ENCODE data around the gene PCDHGA1.
"Not testable (repeated sequence)": the region's sequence is repeated elsewhere in the genome, so short reads cannot be mapped to it uniquely, and the experiment has no call there.

PCDHGA1 gene

DNA sequence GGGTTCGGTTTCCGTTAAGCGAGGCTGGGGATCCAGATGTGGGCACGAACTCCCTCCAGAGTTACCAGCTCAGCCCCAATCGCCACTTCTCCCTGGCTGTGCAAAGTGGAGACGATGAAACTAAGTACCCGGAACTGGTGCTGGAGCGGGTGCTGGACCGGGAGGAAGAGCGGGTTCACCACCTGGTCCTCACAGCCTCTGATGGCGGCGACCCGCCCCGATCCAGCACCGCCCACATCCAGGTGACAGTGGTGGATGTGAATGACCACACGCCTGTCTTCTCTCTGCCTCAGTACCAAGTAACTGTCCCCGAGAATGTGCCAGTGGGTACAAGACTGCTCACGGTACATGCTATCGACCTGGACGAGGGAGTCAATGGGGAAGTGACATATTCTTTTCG, 53.0 kb downstream of the PCDHGA1 start:
- no peak for DNase-seq

DNA sequence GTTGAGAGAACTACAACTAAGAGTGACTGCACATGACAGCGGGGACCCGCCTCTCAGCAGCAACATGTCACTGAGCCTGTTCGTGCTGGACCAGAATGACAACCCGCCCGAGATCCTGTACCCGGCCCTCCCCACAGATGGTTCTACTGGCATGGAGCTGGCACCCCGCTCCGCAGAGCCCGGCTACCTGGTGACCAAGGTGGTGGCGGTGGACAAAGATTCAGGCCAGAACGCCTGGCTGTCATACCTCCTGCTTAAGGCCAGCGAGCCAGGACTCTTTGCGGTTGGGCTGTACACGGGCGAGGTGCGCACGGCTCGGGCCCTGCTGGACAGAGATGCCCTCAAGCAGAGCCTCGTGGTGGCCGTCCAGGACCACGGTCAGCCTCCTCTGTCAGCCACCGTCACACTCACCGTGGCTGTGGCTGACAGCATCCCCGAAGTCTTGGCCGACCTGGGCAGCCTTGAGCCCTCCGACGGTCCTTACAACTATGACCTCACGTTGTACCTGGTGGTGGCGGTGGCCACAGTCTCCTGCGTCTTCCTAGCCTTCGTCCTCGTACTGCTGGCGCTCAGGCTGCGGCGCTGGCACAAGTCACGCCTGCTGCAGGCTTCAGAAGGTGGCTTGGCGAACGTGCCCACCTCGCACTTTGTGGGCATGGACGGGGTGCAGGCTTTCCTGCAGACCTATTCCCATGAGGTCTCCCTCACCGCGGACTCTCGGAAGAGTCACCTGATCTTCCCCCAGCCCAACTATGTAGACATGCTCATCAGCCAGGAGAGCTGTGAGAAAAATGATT, 54.4 kb downstream of the PCDHGA1 start:
- no peak for DNase-seq

DNA sequence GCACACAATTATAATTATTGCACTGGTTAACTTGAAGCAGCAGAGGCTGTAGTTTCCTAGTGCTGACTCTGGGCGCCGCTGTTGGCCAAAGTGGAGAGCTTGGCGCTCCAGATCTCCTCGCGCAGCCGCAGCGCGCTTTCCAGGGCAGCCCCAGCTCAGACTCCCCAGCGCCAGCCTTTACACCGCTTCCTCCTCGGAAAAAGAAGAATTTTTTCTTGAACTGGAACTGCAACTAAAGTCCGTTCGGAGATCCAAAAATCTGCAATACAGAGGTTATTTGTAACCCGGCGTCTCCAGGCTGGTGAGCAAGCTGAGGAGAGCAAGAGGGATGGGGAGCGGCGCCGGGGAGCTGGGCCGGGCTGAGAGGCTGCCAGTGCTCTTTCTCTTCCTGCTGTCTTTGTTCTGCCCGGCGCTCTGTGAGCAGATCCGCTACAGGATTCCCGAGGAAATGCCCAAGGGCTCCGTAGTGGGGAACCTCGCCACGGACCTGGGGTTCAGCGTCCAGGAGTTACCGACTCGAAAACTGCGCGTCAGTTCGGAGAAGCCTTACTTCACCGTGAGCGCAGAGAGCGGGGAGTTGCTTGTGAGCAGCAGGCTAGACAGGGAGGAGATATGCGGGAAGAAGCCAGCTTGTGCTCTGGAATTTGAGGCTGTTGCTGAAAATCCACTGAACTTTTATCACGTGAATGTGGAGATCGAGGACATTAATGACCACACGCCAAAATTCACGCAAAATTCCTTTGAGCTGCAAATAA, 57.4 kb downstream of the PCDHGA1 start, which contains the start of gene PCDHGB4:
Gene PCDHGB4 (plus strand): TSS at position 142 of the 755 bp plus-strand sequence. CDS start 187 bp downstream, at position 329.
- peak; percentile 38 for DNase-seq

DNA sequence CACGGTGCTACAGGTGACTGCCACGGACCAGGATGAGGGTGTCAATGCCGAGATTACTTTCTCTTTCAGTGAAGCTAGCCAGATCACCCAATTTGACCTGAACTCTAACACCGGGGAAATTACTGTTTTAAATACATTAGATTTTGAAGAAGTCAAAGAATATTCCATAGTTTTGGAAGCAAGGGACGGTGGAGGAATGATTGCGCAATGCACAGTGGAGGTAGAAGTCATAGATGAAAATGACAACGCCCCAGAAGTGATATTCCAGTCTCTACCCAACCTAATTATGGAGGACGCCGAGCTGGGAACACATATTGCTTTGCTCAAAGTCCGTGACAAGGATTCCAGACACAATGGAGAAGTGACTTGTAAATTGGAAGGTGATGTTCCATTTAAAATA, 58.3 kb downstream of the PCDHGA1 start:
- no peak for DNase-seq

DNA sequence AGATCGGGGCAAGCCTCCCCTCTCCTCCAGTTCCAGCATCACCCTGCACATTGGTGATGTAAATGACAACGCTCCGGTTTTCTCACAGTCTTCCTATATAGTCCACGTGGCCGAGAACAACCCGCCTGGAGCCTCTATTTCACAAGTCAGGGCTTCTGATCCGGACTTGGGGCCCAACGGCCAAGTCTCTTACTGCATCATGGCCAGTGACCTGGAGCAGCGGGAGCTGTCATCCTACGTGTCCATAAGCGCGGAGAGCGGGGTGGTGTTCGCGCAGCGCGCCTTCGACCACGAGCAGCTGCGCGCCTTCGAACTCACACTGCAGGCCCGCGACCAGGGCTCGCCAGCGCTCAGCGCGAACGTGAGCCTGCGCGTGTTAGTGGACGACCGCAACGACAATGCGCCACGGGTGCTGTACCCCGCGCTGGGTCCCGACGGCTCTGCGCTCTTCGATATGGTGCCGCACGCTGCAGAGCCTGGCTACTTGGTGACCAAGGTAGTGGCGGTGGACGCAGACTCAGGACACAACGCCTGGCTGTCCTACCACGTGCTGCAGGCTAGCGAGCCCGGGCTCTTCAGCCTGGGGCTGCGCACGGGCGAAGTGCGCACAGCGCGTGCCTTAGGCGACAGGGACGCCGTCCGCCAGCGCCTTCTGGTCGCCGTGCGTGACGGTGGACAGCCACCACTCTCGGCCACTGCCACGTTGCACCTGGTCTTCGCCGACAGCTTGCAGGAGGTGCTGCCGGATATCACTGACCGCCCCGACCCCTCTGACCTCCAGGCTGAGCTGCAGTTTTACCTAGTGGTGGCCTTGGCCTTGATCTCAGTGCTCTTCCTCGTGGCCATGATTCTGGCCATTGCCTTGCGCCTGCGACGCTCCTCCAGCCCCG, 59.1 kb downstream of the PCDHGA1 start:
- no peak for DNase-seq

DNA sequence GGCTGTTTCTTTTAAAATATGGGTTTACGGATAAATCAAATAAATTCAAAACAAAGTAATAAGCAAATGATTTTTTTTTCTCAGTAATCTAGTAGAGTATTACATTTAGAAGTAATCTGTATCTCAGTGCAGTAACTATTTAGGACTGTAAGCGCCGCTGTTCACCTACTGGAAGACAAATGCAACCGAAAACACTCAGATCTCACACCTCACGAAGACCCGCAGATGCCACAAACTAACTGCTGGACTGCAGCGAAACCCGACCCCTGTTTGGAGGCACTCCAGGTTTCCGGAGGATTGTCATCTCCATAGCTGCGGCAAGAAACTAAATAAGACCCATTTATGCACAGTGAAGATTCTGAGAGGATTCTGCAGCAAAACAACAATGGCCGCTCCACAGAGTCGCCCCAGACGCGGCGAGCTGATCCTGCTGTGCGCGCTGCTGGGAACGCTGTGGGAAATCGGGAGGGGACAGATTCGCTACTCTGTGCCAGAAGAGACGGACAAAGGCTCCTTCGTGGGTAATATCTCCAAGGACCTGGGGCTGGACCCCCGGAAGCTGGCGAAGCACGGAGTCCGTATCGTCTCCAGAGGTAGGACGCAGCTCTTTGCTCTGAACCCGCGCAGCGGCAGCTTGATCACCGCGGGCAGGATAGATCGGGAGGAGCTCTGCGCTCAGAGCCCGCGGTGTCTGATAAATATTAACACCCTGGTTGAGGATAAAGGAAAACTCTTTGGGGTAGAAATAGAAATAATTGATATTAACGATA, 62.3 kb downstream of the PCDHGA1 start, which contains the start of gene PCDHGA8:
Gene PCDHGA8 (plus strand): TSS at position 205 of the 770 bp plus-strand sequence. CDS start 181 bp downstream, at position 386.
- DNase-seq: no peak

DNA sequence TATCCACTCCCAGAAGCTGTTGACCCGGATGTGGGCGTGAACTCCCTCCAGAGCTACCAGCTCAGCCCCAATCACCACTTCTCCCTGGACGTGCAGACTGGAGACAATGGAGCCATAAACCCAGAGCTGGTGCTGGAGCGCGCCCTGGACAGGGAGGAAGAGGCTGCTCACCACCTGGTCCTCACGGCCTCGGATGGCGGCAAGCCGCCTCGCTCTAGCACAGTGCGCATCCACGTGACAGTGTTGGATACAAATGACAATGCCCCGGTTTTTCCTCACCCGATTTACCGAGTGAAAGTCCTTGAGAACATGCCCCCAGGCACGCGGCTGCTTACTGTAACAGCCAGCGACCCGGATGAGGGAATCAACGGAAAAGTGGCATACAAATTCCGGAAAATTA, 63.0 kb downstream of the PCDHGA1 start:
- no peak for DNase-seq

DNA sequence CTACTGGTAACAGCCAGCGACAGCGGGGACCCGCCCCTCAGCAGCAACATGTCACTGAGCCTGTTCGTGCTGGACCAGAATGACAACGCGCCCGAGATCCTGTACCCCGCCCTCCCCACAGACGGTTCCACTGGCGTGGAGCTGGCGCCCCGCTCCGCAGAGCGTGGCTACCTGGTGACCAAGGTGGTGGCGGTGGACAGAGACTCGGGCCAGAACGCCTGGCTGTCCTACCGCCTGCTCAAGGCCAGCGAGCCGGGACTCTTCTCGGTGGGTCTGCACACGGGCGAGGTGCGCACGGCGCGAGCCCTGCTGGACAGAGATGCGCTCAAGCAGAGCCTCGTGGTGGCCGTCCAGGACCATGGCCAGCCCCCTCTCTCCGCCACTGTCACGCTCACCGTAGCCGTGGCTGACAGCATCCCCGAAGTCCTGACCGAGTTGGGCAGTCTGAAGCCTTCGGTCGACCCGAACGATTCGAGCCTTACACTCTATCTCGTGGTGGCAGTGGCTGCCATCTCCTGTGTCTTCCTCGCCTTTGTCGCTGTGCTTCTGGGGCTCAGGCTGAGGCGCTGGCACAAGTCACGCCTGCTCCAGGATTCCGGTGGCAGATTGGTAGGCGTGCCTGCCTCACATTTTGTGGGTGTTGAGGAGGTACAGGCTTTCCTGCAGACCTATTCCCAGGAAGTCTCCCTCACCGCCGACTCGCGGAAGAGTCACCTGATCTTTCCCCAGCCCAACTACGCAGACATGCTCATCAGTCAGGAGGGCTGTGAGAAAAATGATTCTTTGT, 64.3 kb downstream of the PCDHGA1 start:
- DNase-seq: not testable (repeated sequence)

DNA sequence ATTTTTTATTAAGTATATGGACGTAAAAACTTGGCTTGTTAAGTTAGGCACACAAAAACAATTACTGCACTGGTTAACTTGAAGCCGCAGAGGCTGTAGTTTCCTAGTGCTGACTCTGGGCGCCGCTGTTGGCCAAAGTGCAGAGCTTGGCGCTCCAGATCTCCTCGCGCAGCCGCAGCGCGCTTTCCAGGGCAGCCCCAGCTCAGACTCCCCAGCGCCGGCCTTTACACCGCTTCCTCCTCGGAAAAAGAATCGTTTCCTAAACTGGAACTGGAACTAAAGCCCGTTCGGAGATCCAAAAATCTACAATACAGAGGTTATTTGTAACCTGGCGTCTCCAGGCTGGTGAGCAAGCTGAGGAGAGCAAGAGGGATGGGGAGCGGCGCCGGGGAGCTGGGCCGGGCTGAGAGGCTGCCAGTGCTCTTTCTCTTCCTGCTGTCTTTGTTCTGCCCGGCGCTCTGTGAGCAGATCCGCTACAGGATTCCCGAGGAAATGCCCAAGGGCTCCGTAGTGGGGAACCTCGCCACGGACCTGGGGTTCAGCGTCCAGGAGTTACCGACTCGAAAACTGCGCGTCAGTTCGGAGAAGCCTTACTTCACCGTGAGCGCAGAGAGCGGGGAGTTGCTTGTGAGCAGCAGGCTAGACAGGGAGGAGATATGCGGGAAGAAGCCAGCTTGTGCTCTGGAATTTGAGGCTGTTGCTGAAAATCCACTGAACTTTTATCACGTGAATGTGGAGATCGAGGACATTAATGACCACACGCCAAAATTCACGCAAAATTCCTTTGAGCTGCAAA, 67.6 kb downstream of the PCDHGA1 start, which contains the start of gene PCDHGB5:
Gene PCDHGB5 (plus strand): TSS at position 192 of the 796 bp plus-strand sequence. CDS start 181 bp downstream, at position 373.
- DNase-seq: peak; percentile 46

DNA sequence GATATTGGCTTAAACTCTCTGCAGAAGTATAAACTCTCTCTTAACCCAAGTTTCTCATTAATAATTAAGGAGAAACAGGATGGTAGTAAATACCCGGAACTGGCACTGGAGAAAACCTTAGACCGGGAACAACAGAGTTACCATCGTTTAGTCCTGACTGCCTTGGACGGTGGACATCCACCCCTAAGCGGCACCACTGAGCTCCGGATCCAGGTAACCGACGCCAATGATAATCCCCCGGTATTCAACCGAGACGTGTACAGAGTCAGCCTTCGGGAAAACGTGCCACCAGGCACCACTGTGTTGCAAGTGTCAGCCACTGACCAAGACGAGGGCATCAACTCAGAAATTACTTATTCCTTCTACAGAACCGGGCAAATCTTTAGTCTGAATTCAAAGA, 68.3 kb downstream of the PCDHGA1 start:
- no peak for DNase-seq

DNA sequence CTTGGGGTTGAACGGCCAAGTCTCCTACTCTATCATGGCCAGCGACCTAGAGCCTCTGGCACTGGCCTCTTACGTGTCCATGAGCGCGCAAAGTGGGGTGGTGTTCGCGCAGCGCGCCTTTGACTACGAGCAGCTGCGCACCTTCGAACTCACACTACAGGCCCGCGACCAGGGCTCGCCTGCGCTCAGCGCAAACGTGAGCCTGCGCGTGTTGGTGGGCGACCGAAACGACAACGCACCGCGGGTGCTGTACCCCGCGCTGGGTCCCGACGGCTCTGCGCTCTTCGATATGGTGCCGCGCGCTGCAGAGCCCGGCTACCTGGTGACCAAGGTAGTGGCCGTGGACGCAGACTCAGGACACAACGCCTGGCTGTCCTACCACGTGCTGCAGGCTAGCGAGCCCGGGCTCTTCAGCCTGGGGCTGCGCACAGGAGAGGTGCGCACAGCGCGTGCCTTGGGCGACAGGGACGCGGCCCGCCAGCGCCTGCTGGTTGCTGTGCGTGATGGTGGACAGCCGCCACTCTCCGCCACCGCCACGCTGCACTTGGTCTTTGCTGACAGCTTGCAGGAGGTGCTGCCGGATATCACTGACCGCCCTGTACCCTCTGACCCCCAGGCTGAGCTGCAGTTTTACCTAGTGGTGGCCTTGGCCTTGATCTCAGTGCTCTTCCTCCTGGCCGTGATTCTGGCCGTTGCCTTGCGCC, 69.4 kb downstream of the PCDHGA1 start:
- no peak for DNase-seq

DNA sequence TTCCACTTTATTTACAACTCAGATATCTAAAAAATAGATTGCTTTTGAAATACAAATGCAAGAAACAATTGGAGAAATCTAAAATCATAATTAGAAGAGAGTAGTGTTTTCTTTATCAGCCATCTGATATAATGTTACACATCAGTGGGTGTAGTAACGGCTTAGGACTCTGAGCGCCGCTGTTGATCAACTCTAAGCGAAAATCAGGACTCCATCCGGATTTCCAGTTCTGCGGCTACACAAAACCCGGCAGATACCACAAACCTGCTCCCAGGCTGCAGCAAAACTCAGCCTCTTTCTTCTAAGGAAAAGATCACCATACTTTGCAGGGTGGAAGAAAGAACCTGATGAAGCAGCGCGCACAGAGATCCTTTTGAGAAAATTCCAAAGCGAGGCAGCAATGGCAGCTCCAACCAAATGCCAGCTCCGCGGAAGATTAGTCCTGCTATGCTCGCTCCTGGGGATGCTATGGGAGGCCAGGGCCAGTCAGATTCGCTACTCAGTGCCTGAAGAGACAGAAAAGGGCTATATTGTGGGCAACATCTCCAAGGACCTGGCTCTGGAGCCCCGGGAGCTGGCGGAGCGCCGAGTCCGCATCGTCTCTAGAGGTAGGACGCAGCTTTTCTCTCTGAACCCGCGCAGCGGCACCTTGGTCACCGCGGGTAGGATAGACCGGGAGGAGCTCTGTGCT, 72.4 kb downstream of the PCDHGA1 start, which contains the start of gene PCDHGA9:
Gene PCDHGA9 (plus strand): TSS at position 226 of the 691 bp plus-strand sequence. CDS start 175 bp downstream, at position 401.
- no peak for DNase-seq

DNA sequence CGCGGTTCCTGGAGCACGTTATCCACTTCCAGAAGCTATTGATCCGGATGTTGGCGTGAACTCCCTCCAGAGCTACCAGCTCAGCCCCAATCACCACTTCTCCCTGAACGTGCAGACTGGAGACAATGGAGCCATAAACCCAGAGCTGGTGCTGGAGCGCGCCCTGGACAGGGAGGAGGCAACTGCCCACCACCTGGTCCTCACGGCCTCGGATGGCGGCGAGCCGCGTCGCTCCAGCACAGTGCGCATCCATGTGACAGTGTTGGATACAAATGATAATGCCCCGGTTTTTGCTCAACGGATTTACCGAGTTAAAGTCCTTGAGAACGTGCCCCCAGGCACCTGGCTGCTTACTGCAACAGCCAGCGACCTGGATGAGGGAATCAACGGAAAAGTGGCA, 73.1 kb downstream of the PCDHGA1 start:
- DNase-seq: no peak

DNA sequence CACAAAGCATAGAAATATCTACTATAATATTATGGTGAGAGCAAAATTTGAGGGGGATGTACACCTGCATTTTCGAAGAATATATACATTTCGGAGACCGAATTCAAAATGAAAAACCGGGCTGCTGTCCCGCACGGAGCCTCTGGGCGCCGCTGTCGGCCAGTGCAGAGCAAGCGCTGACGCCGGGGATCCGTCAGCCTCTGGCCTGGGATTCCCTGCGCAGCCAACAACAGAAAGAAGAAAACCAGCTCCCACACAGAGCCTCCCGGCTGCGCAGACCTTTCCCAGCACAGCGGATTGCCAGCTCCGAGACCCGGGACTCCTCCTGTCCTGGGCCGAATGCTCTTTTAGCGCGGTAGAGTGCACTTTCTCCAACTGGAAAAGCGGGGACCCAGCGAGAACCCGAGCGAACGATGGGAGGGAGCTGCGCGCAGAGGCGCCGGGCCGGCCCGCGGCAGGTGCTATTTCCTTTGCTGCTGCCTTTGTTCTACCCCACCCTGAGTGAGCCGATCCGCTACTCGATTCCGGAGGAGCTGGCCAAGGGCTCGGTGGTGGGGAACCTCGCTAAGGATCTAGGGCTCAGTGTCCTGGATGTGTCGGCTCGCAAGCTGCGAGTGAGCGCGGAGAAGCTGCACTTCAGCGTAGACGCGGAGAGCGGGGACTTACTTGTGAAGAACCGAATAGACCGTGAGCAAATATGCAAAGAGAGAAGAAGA, 77.6 kb downstream of the PCDHGA1 start, which contains the start of gene PCDHGB6:
Gene PCDHGB6 (plus strand): TSS at position 232 of the 716 bp plus-strand sequence. CDS start 182 bp downstream, at position 414.
- DNase-seq: peak; percentile 40

DNA sequence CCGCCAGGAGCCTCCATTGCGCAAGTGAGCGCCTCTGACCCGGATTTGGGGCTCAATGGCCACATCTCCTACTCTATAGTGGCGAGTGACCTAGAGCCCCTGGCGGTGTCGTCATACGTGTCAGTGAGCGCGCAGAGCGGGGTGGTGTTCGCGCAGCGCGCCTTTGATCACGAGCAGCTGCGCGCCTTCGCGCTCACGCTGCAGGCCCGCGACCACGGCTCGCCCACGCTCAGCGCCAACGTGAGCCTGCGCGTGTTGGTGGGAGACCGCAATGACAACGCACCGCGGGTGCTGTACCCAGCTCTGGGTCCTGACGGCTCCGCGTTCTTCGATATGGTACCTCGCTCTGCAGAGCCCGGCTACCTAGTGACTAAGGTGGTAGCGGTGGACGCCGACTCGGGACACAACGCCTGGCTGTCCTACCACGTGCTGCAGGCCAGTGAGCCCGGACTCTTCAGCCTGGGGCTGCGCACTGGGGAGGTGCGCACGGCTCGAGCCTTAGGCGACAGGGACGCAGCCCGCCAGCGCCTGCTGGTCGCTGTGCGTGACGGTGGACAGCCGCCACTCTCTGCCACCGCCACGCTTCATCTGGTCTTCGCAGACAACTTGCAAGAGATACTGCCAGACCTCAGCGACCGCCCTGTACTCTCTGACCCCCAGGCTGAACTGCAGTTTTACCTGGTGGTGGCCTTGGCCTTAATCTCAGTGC, 79.4 kb downstream of the PCDHGA1 start:
- no peak for DNase-seq

DNA sequence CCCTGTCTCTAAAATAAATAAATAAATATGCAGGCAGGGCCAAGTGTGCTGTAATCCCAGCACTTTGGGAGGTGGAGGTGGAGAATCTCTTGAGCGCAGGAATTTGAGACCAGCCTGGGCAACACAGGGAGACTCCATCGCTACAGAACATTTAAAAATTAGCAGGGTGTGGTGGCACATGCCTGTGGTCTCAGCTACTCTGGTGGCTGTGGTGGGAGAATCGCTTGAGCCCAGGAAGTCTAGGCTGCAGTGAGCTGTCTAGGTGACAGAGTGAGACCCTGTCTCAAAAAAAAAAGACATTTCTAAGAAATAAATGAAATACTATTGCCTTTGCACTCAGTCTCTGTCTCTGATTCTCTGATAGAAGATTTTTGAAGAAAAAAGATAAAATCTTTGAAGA, 81.3 kb downstream of the PCDHGA1 start:
- DNase-seq: no peak

DNA sequence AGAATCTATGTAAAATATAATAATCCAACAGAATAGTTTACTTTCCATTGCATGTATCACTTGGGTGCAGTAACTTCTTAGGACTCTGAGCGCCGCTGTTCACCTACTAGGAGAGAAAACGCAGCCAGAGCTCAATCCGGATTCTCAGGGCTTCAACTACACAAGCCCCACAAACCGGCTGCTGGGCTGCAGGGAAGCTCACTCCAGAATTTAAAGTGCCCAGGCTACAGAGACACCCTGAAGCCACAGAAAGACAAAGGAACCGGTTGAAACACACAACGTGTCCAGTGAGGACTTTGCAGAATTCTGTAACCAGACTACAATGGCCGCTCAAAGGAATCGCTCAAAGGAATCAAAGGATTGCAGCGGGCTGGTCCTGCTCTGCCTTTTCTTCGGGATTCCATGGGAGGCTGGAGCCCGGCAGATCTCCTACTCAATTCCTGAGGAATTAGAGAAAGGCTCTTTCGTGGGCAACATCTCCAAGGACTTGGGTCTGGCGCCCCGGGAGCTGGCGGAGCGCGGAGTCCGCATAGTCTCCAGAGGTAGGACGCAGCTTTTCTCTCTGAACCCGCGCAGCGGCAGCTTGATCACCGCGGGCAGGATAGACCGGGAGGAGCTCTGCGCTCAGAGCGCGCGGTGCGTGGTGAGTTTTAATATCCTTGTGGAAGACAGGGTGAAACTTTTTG, 82.7 kb downstream of the PCDHGA1 start, which contains the start of gene PCDHGA10:
Gene PCDHGA10 (plus strand): TSS at position 134 of the 686 bp plus-strand sequence. CDS start 189 bp downstream, at position 323.
- DNase-seq: peak; percentile 60
